Caco-2 (cell line): ENCODE results near the gene STPG2. TPM values are rescaled to one million over a fixed set of nuclear protein-coding genes. Genes with fewer than 3 reads are reported as not detected.

Experiments used
- BruUV-seq: library from RNA; stranded (reverse); fragments of 400-500 nt; replicated peaks from 2 replicates; lab custom pipeline; 2021; lab: Mats Ljungman, UMichigan
- CTCF ChIA-PET: fragments of 300-600 bp; sonication (Branson Sonifier 250); formaldehyde crosslinking; loops from one replicate; lab custom pipeline; 2022; ENCODE audit warnings: antibody characterized with exemption; lab: Charles Lee
- POLR2A ChIA-PET: fragments of 300-600 bp; sonication (Branson Sonifier 250); formaldehyde crosslinking; loops from one replicate; lab custom pipeline; 2022; ENCODE audit warnings: antibody characterized with exemption; lab: Charles Lee
- DNase-seq, 2 experiments: peaks; one replicate each; pipeline versions ENCODE4 v3.0.0 to v3.0.0-alpha.2; 2020 to 2022
- H3K27me3 ChIP-seq: replicated peaks from 2 replicates; pipeline ENCODE4 v1.6.0; 2011; ENCODE audit warnings: low read length; ENCODE audit not compliant: control insufficient read depth, insufficient read depth
- H3K36me3 ChIP-seq: 2 replicates; pipeline ENCODE4 v1.5.1; 2011; ENCODE audit warnings: low read length; ENCODE audit not compliant: control insufficient read depth, insufficient read depth
- H3K4me1 ChIP-seq: fragments of 250-450 bp; sonication (Bioruptor Pico); 2 replicates; pipeline ENCODE4 v1.5.1; 2020; ENCODE audit warnings: mild to moderate bottlenecking
- H3K4me3 ChIP-seq: 2 replicates; pipeline ENCODE4 v1.5.1; 2011; ENCODE audit warnings: low read depth, mild to moderate bottlenecking, control low read depth, low read length
- H3K9me3 ChIP-seq: fragments of 250-450 bp; sonication (Bioruptor Pico); 2 replicates; pipeline ENCODE4 v1.5.1; 2020; ENCODE audit warnings: mild to moderate bottlenecking, moderate library complexity
- H3K27ac Mint-ChIP-seq: one replicate; pipeline ENCODE4 v1.8.0; 2022; ENCODE audit warnings: mixed read lengths; ENCODE audit not compliant: unreplicated experiment
- H3K27me3 Mint-ChIP-seq: one replicate; pipeline ENCODE4 v1.8.0; 2022; ENCODE audit warnings: mixed read lengths; ENCODE audit not compliant: insufficient read depth, unreplicated experiment
- H3K36me3 Mint-ChIP-seq: one replicate; pipeline ENCODE4 v1.8.0; 2022; ENCODE audit warnings: mild to moderate bottlenecking, mixed read lengths; ENCODE audit not compliant: insufficient read depth, unreplicated experiment
- H3K4me1 Mint-ChIP-seq: one replicate; pipeline ENCODE4 v1.8.0; 2022; ENCODE audit warnings: low read depth, mixed read lengths; ENCODE audit not compliant: unreplicated experiment
- H3K4me3 Mint-ChIP-seq: one replicate; pipeline ENCODE4 v1.8.0; 2022; ENCODE audit warnings: mild to moderate bottlenecking, moderate library complexity, mixed read lengths; ENCODE audit not compliant: unreplicated experiment
- H3K9me3 Mint-ChIP-seq: one replicate; pipeline ENCODE4 v1.8.0; 2022; ENCODE audit warnings: mixed read lengths; ENCODE audit not compliant: unreplicated experiment
- CTCF ChIP-seq, 2 experiments: fragments of 200-600 bp in 1 of 2; IDR thresholded peaks; 1 replicate in 1 of 2; 2 replicates in 1 of 2; pipeline versions ENCODE4 v1.5.1 to v1.8.0; 2011 to 2022; ENCODE audit warnings: antibody characterized with exemption in 1 of 2, control low read depth in 1 of 2, inconsistent platforms in 1 of 2, low read depth in 1 of 2, low read length in 1 of 2, mild to moderate bottlenecking in 1 of 2, moderate library complexity in 1 of 2; ENCODE audit not compliant: insufficient read depth in 1 of 2, severe bottlenecking in 1 of 2, unreplicated experiment in 1 of 2
- intact Hi-C: fragments of 100-400 bp; cut with micrococcal nuclease; formaldehyde crosslinking; loops from one replicate; pipeline ENCODE4 v1.10.0; 2022; ENCODE audit not compliant: unreplicated experiment
- total RNA-seq: library from RNA; stranded (reverse); gene quantifications from 2 replicates; pipeline ENCODE4 v1.2.3, GENCODE V29; 2022

Gene STPG2
- total RNA-seq, 1 experiment from 2014 or later: not detected

DNA sequence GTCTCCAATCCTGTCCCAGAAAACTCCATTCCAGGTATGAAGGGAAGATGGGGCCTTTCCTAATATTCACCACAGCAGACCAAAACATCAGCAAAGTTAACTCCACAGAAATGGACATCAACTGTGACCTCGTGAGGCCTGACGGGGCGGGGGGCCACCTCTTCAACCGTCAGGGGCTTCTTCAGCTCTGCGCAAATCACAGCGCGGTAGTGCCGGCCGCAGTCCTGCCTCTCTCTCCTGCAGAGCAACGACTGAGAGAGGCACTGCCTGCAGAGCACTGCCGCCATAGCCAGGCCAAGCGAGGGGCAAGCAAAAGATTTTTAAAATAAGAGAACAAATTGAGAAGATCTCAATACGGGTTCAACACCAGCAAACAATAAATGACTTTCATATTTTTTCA lies 226.2 kb downstream of the STPG2 start:
- no peak for DNase-seq
- Mint-ChIP-seq H3K4me1 (no peaks in the 10 kb centered on the region), H3K27ac (no peak overlapping the region), H3K9me3 (no peaks in the 10 kb centered on the region), H3K36me3 (no peaks in the 10 kb centered on the region), H3K4me3 (no peak overlapping the region), H3K27me3 (peaks cover 2% of the 10 kb centered on the region)
- H3K9me3 ChIP-seq: no peaks in the 10 kb centered on the region
- intact Hi-C loops: no loop called here
- TF ChIP-seq CTCF (IDR thresholded peaks at IDR 0.05; ENCODE audit: insufficient read depth in 1 of 2, low read depth in 1 of 2, low read length in 1 of 2, severe bottlenecking in 1 of 2, unreplicated experiment in 1 of 2): no peak
- H3K27me3 ChIP-seq: no peaks in the 10 kb centered on the region
- CTCF ChIA-PET: no interaction called here
- POLR2A ChIA-PET: no interaction called here
- H3K36me3 ChIP-seq: no peaks in the 10 kb centered on the region
- no TSS peak for BruUV-seq
- no peaks in the 10 kb centered on the region for H3K4me1 ChIP-seq
- H3K4me3 ChIP-seq: no peak overlapping the region

DNA sequence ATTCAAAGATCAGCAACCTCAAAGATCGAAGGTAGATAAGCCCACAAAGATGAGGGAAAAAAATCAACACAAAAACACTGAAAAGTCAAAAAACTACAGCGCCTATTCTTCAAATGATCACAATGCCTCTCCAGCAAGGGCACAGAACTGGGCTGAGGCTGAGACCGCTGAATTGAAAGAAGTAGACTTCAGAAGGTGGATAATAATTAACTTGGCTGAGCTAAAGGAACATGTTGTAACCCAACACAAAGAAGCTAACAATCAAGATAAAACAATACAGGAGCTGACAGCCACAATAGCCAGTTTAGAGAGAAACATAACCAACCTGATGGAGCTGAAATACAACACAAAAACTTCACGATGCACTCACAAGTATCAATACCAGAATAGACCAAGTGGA lies 231.1 kb downstream of the STPG2 start:
- no peaks in the 10 kb centered on the region for H3K9me3 Mint-ChIP-seq
- no peaks in the 10 kb centered on the region for H3K36me3 ChIP-seq
- CTCF ChIA-PET: no interaction called here
- H3K9me3 ChIP-seq: no peaks in the 10 kb centered on the region
- no peaks in the 10 kb centered on the region for H3K27me3 ChIP-seq
- BruUV-seq: no TSS peak
- no peaks in the 10 kb centered on the region for H3K4me1 Mint-ChIP-seq
- no peak overlapping the region for H3K27ac Mint-ChIP-seq
- POLR2A ChIA-PET: no interaction called here
- H3K4me3 ChIP-seq: no peak overlapping the region
- no peaks in the 10 kb centered on the region for H3K27me3 Mint-ChIP-seq
- no peak for DNase-seq
- no peaks in the 10 kb centered on the region for H3K36me3 Mint-ChIP-seq
- no peak for TF ChIP-seq CTCF (IDR thresholded peaks at IDR 0.05; ENCODE audit: insufficient read depth in 1 of 2, low read depth in 1 of 2, low read length in 1 of 2, severe bottlenecking in 1 of 2, unreplicated experiment in 1 of 2)
- H3K4me1 ChIP-seq: no peaks in the 10 kb centered on the region
- H3K4me3 Mint-ChIP-seq: no peak overlapping the region
- intact Hi-C loops: no loop called here

DNA sequence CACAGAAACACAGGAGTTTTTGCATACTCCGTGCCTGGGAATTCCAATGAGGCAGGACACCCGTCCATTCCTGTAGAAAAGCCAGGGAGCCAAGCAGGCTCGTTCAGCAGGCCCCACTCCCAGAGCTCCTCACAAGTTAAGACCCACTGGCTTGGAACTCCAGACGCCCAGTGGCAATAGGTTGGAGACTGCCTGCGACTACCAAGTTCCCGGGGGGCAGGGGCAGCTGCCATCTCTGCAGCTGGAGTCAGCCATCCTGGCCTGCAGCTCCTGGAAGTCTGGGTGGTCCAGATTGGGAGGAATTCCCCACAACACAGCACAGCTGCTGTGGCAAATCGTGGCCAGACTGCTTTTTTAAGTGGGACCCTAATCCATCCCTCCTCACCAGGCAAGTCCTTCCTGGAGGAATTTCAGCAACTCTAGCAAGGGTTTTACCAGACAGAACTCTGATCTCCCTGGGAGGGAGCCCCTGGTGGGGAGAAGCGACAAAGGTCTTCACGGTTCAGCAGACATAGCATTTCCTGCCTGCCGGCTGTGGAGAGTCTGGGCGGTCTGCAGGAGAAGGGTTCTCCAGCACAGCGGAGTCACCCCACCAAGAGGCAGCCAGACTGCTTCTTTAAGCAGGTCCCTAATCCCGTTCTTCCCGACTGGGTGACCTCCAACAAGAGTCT lies 231.9 kb downstream of the STPG2 start:
- Mint-ChIP-seq H3K36me3 (no peaks in the 10 kb centered on the region), H3K9me3 (no peaks in the 10 kb centered on the region), H3K27me3 (no peaks in the 10 kb centered on the region), H3K4me3 (no peak overlapping the region), H3K4me1 (no peaks in the 10 kb centered on the region), H3K27ac (no peak overlapping the region)
- BruUV-seq: no TSS peak
- Histone ChIP-seq H3K4me3 (no peak overlapping the region), H3K9me3 (no peaks in the 10 kb centered on the region), H3K36me3 (no peaks in the 10 kb centered on the region), H3K27me3 (no peaks in the 10 kb centered on the region), H3K4me1 (no peaks in the 10 kb centered on the region)
- intact Hi-C loops: no loop called here
- POLR2A ChIA-PET: no interaction called here
- no peak for TF ChIP-seq CTCF (IDR thresholded peaks at IDR 0.05; ENCODE audit: insufficient read depth in 1 of 2, low read depth in 1 of 2, low read length in 1 of 2, severe bottlenecking in 1 of 2, unreplicated experiment in 1 of 2)
- CTCF ChIA-PET: no interaction called here
- DNase-seq: no peak
